ENCODE results near the gene CMPK1.
"Not testable (repeated sequence)": the region's sequence is repeated elsewhere in the genome, so short reads cannot be mapped to it uniquely, and the experiment has no call there.

DNA sequence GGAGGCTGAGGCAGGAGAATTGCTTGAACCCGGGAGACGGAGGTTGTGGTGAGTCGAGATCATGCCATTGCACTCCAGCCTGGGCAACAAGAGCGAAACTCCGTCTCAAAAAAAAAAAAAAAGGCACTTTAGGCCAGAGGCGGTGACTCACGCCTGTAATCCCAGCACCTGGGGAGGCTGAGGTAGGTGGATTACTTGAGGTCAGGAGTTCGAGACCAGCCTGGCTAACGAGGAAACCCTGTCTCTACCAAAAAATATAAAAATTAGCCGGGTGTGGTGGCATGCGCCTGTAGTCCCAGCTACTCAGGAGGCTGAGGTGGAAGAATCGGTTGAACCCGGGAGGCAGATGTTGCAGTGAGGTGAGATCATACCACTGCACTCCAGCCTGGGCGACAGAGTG lies 13.6 kb upstream of the CMPK1 start:
- TF ChIP-seq ZNF219 (CRISPR knock-in tag; IDR thresholded peaks at IDR 0.05; ENCODE audit: borderline replicate concordance); SP1 (CRISPR knock-in tag; conservative IDR thresholded peaks at IDR 0.05): not testable (repeated sequence)

All from WTC11 (cell line).